Measurements from ENCODE around the gene NR2F6.

The NR2F6 gene

DNA sequence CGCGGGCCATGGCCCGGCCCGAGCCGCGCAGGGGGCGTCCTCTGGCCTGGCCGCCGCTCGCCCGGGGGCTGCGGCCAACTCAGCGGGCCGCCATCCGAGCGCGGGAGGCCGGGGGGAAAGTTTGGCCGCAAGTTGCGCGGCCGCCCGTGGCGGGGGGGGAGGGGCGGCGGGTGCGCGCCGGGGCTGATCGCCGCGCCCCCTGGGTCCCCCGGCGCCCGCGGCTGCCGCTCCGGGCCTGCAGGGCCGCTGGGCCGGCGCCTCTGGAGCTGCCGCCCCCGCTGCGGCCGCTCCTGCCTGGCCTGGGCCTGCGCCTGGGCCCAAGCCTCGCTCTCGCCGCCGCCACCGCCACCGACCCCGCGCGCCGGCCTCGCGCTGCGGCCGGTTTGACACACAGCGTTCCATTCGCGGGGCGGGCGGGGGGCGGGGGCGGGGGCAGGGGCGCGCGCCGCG, at the start of gene NR2F6:
Gene NR2F6, minus strand, starts transcription at position 385 of the 450 bp plus-strand sequence. CDS start 699 bp downstream, outside the sequence.
- TF ChIP-seq, protein P1, sequence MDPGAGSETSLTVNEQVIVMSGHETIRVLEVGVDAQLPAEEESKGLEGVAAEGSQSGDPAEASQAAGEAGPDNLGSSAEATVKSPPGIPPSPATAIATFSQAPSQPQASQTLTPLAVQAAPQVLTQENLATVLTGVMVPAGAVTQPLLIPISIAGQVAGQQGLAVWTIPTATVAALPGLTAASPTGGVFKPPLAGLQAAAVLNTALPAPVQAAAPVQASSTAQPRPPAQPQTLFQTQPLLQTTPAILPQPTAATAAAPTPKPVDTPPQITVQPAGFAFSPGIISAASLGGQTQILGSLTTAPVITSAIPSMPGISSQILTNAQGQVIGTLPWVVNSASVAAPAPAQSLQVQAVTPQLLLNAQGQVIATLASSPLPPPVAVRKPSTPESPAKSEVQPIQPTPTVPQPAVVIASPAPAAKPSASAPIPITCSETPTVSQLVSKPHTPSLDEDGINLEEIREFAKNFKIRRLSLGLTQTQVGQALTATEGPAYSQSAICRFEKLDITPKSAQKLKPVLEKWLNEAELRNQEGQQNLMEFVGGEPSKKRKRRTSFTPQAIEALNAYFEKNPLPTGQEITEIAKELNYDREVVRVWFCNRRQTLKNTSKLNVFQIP (CRISPR knock-in tag; IDR thresholded peaks at IDR 0.05; ENCODE audit: borderline replicate concordance, low read depth) = no peak
- no peak for TF ChIP-seq ZNF8 (CRISPR knock-in tag; IDR thresholded peaks at IDR 0.05)
- TF ChIP-seq SNAI2 (CRISPR knock-in tag; IDR thresholded peaks at IDR 0.05) = no peak
- TF ChIP-seq CSDC2 (CRISPR knock-in tag; IDR thresholded peaks at IDR 0.05) = no peak
- no peak for TF ChIP-seq ESRRG (CRISPR knock-in tag; IDR thresholded peaks at IDR 0.05)
- no peak for TF ChIP-seq OSR1 (CRISPR knock-in tag; IDR thresholded peaks at IDR 0.05)
- TF ChIP-seq ARNTL (CRISPR knock-in tag; IDR thresholded peaks at IDR 0.05; ENCODE audit: borderline replicate concordance, low read depth) = no peak
- TF ChIP-seq PPARA (CRISPR knock-in tag; IDR thresholded peaks at IDR 0.05; ENCODE audit: borderline replicate concordance) = no peak
- no peak for TF ChIP-seq ISL1 (CRISPR knock-in tag; IDR thresholded peaks at IDR 0.05)
- no peak for TF ChIP-seq RARB (CRISPR knock-in tag; IDR thresholded peaks at IDR 0.05)
- TF ChIP-seq, protein P2, sequence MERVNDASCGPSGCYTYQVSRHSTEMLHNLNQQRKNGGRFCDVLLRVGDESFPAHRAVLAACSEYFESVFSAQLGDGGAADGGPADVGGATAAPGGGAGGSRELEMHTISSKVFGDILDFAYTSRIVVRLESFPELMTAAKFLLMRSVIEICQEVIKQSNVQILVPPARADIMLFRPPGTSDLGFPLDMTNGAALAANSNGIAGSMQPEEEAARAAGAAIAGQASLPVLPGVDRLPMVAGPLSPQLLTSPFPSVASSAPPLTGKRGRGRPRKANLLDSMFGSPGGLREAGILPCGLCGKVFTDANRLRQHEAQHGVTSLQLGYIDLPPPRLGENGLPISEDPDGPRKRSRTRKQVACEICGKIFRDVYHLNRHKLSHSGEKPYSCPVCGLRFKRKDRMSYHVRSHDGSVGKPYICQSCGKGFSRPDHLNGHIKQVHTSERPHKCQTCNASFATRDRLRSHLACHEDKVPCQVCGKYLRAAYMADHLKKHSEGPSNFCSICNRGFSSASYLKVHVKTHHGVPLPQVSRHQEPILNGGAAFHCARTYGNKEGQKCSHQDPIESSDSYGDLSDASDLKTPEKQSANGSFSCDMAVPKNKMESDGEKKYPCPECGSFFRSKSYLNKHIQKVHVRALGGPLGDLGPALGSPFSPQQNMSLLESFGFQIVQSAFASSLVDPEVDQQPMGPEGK (CRISPR knock-in tag; IDR thresholded peaks at IDR 0.05; ENCODE audit: borderline replicate concordance) = no peak
- no peak for TF ChIP-seq ZFP30 (CRISPR knock-in tag; IDR thresholded peaks at IDR 0.05)
- TF ChIP-seq, protein P3, sequence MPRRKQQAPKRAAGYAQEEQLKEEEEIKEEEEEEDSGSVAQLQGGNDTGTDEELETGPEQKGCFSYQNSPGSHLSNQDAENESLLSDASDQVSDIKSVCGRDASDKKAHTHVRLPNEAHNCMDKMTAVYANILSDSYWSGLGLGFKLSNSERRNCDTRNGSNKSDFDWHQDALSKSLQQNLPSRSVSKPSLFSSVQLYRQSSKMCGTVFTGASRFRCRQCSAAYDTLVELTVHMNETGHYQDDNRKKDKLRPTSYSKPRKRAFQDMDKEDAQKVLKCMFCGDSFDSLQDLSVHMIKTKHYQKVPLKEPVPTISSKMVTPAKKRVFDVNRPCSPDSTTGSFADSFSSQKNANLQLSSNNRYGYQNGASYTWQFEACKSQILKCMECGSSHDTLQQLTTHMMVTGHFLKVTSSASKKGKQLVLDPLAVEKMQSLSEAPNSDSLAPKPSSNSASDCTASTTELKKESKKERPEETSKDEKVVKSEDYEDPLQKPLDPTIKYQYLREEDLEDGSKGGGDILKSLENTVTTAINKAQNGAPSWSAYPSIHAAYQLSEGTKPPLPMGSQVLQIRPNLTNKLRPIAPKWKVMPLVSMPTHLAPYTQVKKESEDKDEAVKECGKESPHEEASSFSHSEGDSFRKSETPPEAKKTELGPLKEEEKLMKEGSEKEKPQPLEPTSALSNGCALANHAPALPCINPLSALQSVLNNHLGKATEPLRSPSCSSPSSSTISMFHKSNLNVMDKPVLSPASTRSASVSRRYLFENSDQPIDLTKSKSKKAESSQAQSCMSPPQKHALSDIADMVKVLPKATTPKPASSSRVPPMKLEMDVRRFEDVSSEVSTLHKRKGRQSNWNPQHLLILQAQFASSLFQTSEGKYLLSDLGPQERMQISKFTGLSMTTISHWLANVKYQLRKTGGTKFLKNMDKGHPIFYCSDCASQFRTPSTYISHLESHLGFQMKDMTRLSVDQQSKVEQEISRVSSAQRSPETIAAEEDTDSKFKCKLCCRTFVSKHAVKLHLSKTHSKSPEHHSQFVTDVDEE (CRISPR knock-in tag; IDR thresholded peaks at IDR 0.05) = no peak
- TF ChIP-seq, protein P4, sequence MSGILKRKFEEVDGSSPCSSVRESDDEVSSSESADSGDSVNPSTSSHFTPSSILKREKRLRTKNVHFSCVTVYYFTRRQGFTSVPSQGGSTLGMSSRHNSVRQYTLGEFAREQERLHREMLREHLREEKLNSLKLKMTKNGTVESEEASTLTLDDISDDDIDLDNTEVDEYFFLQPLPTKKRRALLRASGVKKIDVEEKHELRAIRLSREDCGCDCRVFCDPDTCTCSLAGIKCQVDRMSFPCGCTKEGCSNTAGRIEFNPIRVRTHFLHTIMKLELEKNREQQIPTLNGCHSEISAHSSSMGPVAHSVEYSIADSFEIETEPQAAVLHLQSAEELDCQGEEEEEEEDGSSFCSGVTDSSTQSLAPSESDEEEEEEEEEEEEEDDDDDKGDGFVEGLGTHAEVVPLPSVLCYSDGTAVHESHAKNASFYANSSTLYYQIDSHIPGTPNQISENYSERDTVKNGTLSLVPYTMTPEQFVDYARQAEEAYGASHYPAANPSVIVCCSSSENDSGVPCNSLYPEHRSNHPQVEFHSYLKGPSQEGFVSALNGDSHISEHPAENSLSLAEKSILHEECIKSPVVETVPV (CRISPR knock-in tag; IDR thresholded peaks at IDR 0.05) = no peak
- TF ChIP-seq ZC3H10 (CRISPR knock-in tag; IDR thresholded peaks at IDR 0.05) = no peak
- no peak for TF ChIP-seq GLIS3 (CRISPR knock-in tag; IDR thresholded peaks at IDR 0.05)
- no peak for TF ChIP-seq ZNF70 (CRISPR knock-in tag; IDR thresholded peaks at IDR 0.05)
- TF ChIP-seq, protein P5, sequence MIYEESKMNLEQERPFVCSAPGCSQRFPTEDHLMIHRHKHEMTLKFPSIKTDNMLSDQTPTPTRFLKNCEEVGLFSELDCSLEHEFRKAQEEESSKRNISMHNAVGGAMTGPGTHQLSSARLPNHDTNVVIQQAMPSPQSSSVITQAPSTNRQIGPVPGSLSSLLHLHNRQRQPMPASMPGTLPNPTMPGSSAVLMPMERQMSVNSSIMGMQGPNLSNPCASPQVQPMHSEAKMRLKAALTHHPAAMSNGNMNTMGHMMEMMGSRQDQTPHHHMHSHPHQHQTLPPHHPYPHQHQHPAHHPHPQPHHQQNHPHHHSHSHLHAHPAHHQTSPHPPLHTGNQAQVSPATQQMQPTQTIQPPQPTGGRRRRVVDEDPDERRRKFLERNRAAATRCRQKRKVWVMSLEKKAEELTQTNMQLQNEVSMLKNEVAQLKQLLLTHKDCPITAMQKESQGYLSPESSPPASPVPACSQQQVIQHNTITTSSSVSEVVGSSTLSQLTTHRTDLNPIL (CRISPR knock-in tag; IDR thresholded peaks at IDR 0.05; ENCODE audit: low read depth) = no peak
- ATAC-seq = no peak

DNA sequence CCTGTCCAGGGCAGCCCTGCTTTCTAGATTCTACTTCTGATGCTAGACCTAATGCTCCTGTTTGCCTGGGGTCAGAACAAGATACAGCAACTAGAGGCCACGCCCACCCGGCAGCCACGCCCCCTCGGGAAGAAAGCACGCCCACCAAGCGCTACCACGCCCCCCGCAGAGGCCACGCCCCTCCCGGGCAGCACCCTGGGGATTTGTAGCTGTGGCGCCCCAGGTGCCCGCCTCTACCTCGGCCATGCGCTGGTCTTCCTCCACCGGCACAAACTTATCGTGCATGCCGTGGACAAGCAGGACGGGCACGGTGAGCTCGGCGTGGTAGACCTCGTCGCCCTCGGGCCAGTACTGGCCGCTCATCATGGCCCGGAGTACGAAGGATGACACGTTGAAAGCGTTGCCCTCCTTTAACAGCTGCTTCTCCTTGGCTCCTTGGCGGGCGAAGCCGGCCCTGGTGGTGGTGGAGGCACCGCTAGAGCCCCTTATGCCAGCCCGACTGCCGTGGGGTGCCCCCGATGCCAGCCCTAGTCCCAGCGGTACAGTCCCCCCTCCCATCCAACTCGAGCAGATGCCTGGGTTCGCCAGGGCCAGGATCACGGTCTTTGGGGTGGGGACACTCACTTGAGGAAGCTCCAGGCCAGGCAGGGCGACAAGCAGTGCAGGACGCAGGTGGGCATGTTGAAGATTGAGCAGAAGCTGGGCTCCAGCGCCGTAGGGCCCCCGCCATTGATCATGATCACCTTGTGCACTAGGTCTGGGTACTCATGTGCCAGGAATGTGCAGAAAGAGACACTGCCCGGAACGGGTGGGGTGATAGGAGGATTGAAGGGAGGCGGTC, 48.6 kb upstream of the NR2F6 start:
- ATAC-seq = no peak

More for the DNA sequence above, 48.6 kb upstream of the NR2F6 start:
- TF ChIP-seq ZNF8 (CRISPR knock-in tag; IDR thresholded peaks at IDR 0.05) = no peak
- TF ChIP-seq SNAI2 (CRISPR knock-in tag; IDR thresholded peaks at IDR 0.05) = no peak
- no peak for TF ChIP-seq OSR1 (CRISPR knock-in tag; IDR thresholded peaks at IDR 0.05)
- TF ChIP-seq GLIS3 (CRISPR knock-in tag; IDR thresholded peaks at IDR 0.05) = no peak
- no peak for TF ChIP-seq ARNTL (CRISPR knock-in tag; IDR thresholded peaks at IDR 0.05; ENCODE audit: borderline replicate concordance, low read depth)
- TF ChIP-seq, protein P5 (CRISPR knock-in tag; IDR thresholded peaks at IDR 0.05; ENCODE audit: low read depth) = no peak
- no peak for TF ChIP-seq RARB (CRISPR knock-in tag; IDR thresholded peaks at IDR 0.05)
- no peak for TF ChIP-seq PPARA (CRISPR knock-in tag; IDR thresholded peaks at IDR 0.05; ENCODE audit: borderline replicate concordance)
- TF ChIP-seq, protein P1 (CRISPR knock-in tag; IDR thresholded peaks at IDR 0.05; ENCODE audit: borderline replicate concordance, low read depth) = no peak
- no peak for TF ChIP-seq ZFP3 (CRISPR knock-in tag; IDR thresholded peaks at IDR 0.05)
- TF ChIP-seq, protein P3 (CRISPR knock-in tag; IDR thresholded peaks at IDR 0.05) = no peak
- TF ChIP-seq ZNF565 (CRISPR knock-in tag; conservative IDR thresholded peaks at IDR 0.05; ENCODE audit: low read depth) = no peak
- TF ChIP-seq ISL1 (CRISPR knock-in tag; IDR thresholded peaks at IDR 0.05) = no peak
- no peak for TF ChIP-seq ESRRG (CRISPR knock-in tag; IDR thresholded peaks at IDR 0.05)
- no peak for TF ChIP-seq TOX (CRISPR knock-in tag; IDR thresholded peaks at IDR 0.05; ENCODE audit: borderline replicate concordance)
